NCI-H187 (cell line): ENCODE measurements around the gene BANP.
"Not testable (repeated sequence)": the region's sequence is repeated elsewhere in the genome, so short reads cannot be mapped to it uniquely, and the experiment has no call there.

ENCODE experiments used
- DNase-seq, 2 experiments: peaks; one replicate each; lab custom pipeline; 2025; lab: John Stamatoyannopoulos, UW

BANP gene

GRCh38 chr16:88050952-88051660 lies 99.9 kb downstream of the BANP start:
- DNase-seq: no peak

- DNase-seq: no peak
Measured at GRCh38 chr16:88052661-88053060, 101.4 kb downstream of the BANP start.

GRCh38 chr16:88053479-88053878 lies 102.2 kb downstream of the BANP start:
- DNase-seq: not testable (repeated sequence)

GRCh38 chr16:88055356-88055755 lies 104.1 kb downstream of the BANP start:
- no peak for DNase-seq

GRCh38 chr16:88056212-88056611 lies 105.0 kb downstream of the BANP start:
- no peak for DNase-seq

GRCh38 chr16:88057656-88058055 lies 106.4 kb downstream of the BANP start:
- DNase-seq: no peak

- no peak for DNase-seq
Measured at GRCh38 chr16:88058136-88058535, 106.9 kb downstream of the BANP start.

- no peak for DNase-seq
Measured at GRCh38 chr16:88058817-88059216, 107.6 kb downstream of the BANP start.

- DNase-seq: no peak
Measured at GRCh38 chr16:88059701-88060386, 108.6 kb downstream of the BANP start.

GRCh38 chr16:88060524-88061219 lies 109.4 kb downstream of the BANP start:
- DNase-seq: no peak

- DNase-seq: no peak
Measured at GRCh38 chr16:88061346-88062110, 110.3 kb downstream of the BANP start.

GRCh38 chr16:88062341-88063210 lies 111.3 kb downstream of the BANP start:
- no peak for DNase-seq

GRCh38 chr16:88063211-88063773 lies 112.1 kb downstream of the BANP start:
- no peak for DNase-seq

GRCh38 chr16:88064011-88064888 lies 113.0 kb downstream of the BANP start:
- DNase-seq: no peak

GRCh38 chr16:88064889-88065746 lies 113.9 kb downstream of the BANP start:
- DNase-seq: no peak

GRCh38 chr16:88065747-88066142 lies 114.5 kb downstream of the BANP start:
- no peak for DNase-seq

GRCh38 chr16:88066234-88066633 lies 115.0 kb downstream of the BANP start:
- DNase-seq: no peak

- DNase-seq: no peak
Measured at GRCh38 chr16:88066680-88067529, 115.7 kb downstream of the BANP start.
